B cell (primary cell): ENCODE measurements around the gene MIXL1. TPM values are rescaled to one million over a fixed set of nuclear protein-coding genes. Genes with fewer than 3 reads are reported as not detected.
"Not testable (repeated sequence)": the region's sequence is repeated elsewhere in the genome, so short reads cannot be mapped to it uniquely, and the experiment has no call there.

Experiments used
- ATAC-seq: fragments of 200-7000 bp; cut with Tn5 transposase; one replicate; pipeline ENCODE4 v1.10.0; 2021; ENCODE audit warnings: low read depth, mild to moderate bottlenecking, moderate number of reproducible peaks, moderate library complexity
- CTCF ChIA-PET: fragments of 350-600 bp; sonication (Branson Sonifier 250); formaldehyde crosslinking; loops from one replicate; lab custom pipeline; 2021; ENCODE audit warnings: antibody characterized with exemption, inconsistent platforms; lab: Charles Lee
- POLR2A ChIA-PET: fragments of 350-600 bp; sonication (Branson Sonifier 250); formaldehyde crosslinking; loops from one replicate; lab custom pipeline; 2021; ENCODE audit warnings: antibody characterized with exemption; lab: Charles Lee
- DNase-seq: peaks from one replicate; pipeline ENCODE4 v3.0.0; 2013
- H2AFZ ChIP-seq: 2 replicates; pipeline ENCODE4 v1.6.1; 2012; ENCODE audit warnings: mild to moderate bottlenecking, low read depth, low read length; ENCODE audit not compliant: insufficient read depth, poor library complexity, severe bottlenecking
- H3K27ac ChIP-seq, 2 donors: 1 replicate in 1 of 2; 2 replicates in 1 of 2; pipeline ENCODE4 v1.5.1; 2012 to 2013; ENCODE audit warnings: low read length in 2 of 2, mild to moderate bottlenecking in 2 of 2, moderate library complexity in 1 of 2
- H3K27me3 ChIP-seq, 4 experiments: fragments of 200-600 bp in 1 of 4; sonication (generic) in 1 of 4; replicated peaks in 1 of 4; 1 replicate in 2 of 4; 2 replicates in 2 of 4; pipeline versions ENCODE4 v1.6.1 to v1.7.0; 2013 to 2016; ENCODE audit warnings: low read length in 3 of 4, mild to moderate bottlenecking in 2 of 4, mixed read lengths in 1 of 4, moderate library complexity in 1 of 4; ENCODE audit not compliant: insufficient read depth in 4 of 4, control insufficient read depth in 3 of 4; ENCODE audit errors: control extremely low read depth in 1 of 4
- H3K36me3 ChIP-seq, 2 experiments: replicated peaks in 1 of 2; 1 replicate in 1 of 2; 2 replicates in 1 of 2; pipeline versions ENCODE4 v1.6.1 to v1.7.1; 2013; ENCODE audit warnings: low read length in 1 of 2; ENCODE audit not compliant: insufficient read depth in 2 of 2, control insufficient read depth in 1 of 2; ENCODE audit errors: control extremely low read depth in 1 of 2, extremely low read depth in 1 of 2
- H3K4me1 ChIP-seq, 2 donors: fragments of 200-600 bp in 1 of 2; sonication (generic) in 1 of 2; 1 replicate in 1 of 2; 2 replicates in 1 of 2; pipeline versions ENCODE4 v1.5.1 to v1.6.1; 2013 to 2017; ENCODE audit warnings: low read length in 2 of 2; ENCODE audit not compliant: control insufficient read depth in 2 of 2, insufficient read depth in 2 of 2
- H3K4me2 ChIP-seq: replicated peaks from 2 replicates; pipeline ENCODE3; 2012; ENCODE audit warnings: mild to moderate bottlenecking, low read depth, low read length; ENCODE audit not compliant: poor library complexity, severe bottlenecking
- H3K4me3 ChIP-seq, 5 experiments: fragments of 200-600 bp in 1 of 5; sonication (generic) in 1 of 5; 1 replicate in 3 of 5; 2 replicates in 2 of 5; pipeline versions ENCODE4 v1.5.1 to v1.7.0; 2011 to 2016; ENCODE audit warnings: low read length in 4 of 5, mild to moderate bottlenecking in 4 of 5, low read depth in 2 of 5, control low read depth in 1 of 5, moderate library complexity in 1 of 5; ENCODE audit not compliant: insufficient read depth in 1 of 5; ENCODE audit errors: control extremely low read depth in 1 of 5, extremely low read depth in 1 of 5
- H3K79me2 ChIP-seq: fragments of 200-600 bp; sonication (generic); one replicate; pipeline ENCODE4 v1.6.0; 2016; ENCODE audit warnings: low read length; ENCODE audit not compliant: control insufficient read depth, insufficient read depth
- H3K9ac ChIP-seq: fragments of 200-600 bp; sonication (generic); 2 replicates; pipeline ENCODE4 v1.6.1; 2017; ENCODE audit warnings: mild to moderate bottlenecking, low read length, moderate library complexity
- H3K9me3 ChIP-seq, 3 donors: one replicate each; pipeline versions ENCODE4 v1.6.1 to v1.7.1; 2013; ENCODE audit warnings: low read length in 2 of 3; ENCODE audit not compliant: control insufficient read depth in 2 of 3, insufficient read depth in 1 of 3; ENCODE audit errors: control extremely low read depth in 1 of 3
- H4K20me1 ChIP-seq: 2 replicates; pipeline ENCODE4 v1.6.0; 2012; ENCODE audit warnings: mild to moderate bottlenecking, low read length; ENCODE audit not compliant: insufficient read depth, control insufficient read depth, poor library complexity, severe bottlenecking
- H3K27ac Mint-ChIP-seq: one replicate; pipeline ENCODE4 v1.8.0; 2021; ENCODE audit warnings: mixed read lengths
- H3K27me3 Mint-ChIP-seq: one replicate; pipeline ENCODE4 v1.8.0; 2021; ENCODE audit warnings: mixed read lengths
- H3K4me1 Mint-ChIP-seq: one replicate; pipeline ENCODE4 v1.8.0; 2021; ENCODE audit warnings: mixed read lengths
- H3K4me3 Mint-ChIP-seq: one replicate; pipeline ENCODE4 v1.8.0; 2021; ENCODE audit warnings: mixed read lengths
- H3K9me3 Mint-ChIP-seq: one replicate; pipeline ENCODE4 v1.8.0; 2022; ENCODE audit warnings: mixed read lengths; ENCODE audit not compliant: insufficient read depth
- EZH2 ChIP-seq: IDR thresholded peaks from 2 replicates; pipeline ENCODE4 v1.6.1; 2012; ENCODE audit warnings: borderline replicate concordance, low read depth, mild to moderate bottlenecking, moderate library complexity, low read length; ENCODE audit not compliant: insufficient read depth, poor library complexity, severe bottlenecking
- WGBS: methylation state at CpG from one replicate; pipeline ENCODE4 v1.1.5; 2013; ENCODE audit warnings: missing lambda C conversion rate; ENCODE audit not compliant: insufficient coverage; 5-methylcytosine and 5-hydroxymethylcytosine counted together
- intact Hi-C: fragments of 100-400 bp; cut with micrococcal nuclease; formaldehyde crosslinking; loops from one replicate; pipeline ENCODE4 v1.10.0; 2022
- polyA plus RNA-seq: library from polyadenylated mRNA; depleted of rRNA; stranded (reverse); fragments of >200 nt; gene quantifications from 2 replicates; pipeline ENCODE4 v1.2.3, GENCODE V29; 2012
- total RNA-seq, 2 donors: library from RNA; stranded (reverse); fragments of 120-200 nt in 1 of 2; gene quantifications; 1 replicate in 1 of 2; 2 replicates in 1 of 2; pipeline versions ENCODE4 v1.2.3 to v1.2.4, GENCODE V29; 2013 to 2022
- TF ChIP-seq, protein P1 (sequence below): fragments of 200-600 bp; IDR thresholded peaks from one replicate; pipeline ENCODE4 v1.8.0; 2022; ENCODE audit warnings: antibody characterized with exemption, mild to moderate bottlenecking

The MIXL1 gene
- total and polyA plus RNA-seq, 2 donors (not counting 1 experiment from before 2014, with no cell fraction given): 0.84 to 1.7 TPM

DNA sequence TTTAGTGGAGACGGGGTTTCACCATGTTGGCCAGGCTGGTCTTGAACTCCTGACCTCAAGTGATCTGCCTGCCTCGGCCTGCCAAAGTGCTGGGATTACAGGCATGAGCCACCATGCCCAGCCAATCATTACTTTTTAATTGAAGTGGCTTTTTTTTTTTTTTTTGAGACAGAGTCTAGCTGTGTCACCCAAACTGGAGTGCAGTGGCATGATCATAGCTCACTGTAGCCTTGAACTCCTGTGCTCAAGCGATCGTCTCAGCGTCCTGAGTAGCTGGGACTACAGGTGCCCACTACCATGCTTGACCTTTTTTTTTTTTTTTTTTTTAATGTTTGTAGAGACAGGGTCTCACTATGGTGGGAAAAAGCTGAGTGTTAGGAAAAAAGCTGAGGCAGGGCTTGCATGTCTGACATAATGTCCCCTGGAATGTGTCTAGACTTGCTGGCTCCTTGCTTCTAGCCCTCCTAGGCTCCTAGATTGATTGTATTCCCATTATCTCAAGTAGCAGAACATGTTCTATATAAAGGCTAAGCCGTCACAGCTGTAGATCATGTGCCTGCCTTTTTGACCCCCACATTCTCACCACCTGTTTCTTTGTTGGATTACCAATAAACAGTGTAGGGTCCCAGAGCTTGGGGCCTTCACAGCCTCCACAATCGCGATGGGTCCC lies 48.9 kb downstream of the MIXL1 start:
- not testable (repeated sequence) for H3K27me3 Mint-ChIP-seq, H3K27ac Mint-ChIP-seq
- CTCF ChIA-PET: interaction anchor here (0.7 kb wide), 1 partner anchor 1804 kb away, joined by 5 read pairs; no protein-coding TSS in a partner anchor

DNA sequence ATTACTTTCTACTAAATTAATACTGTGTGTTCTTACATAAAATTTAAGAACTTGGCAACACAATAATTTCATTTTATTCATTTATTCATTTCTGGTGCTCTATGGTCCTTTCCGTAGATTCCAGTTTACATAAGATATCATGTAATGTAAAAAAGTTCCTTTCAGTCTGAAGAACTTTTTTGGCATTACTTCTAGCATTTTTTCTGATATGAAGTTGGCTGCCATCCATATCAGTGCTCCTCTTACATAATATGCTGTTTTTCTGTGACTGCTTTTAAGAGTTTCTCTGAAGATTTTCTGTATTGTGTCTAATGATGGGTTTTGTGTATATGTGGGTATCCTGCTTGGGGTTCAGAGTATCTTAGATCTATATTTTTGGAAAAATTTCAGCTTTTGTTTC lies 50.7 kb downstream of the MIXL1 start:
- Histone ChIP-seq H3K27me3 (no peaks in the 10 kb centered on the region), H3K36me3 (no peaks in the 10 kb centered on the region), H3K79me2 (no peaks in the 10 kb centered on the region), H2AFZ (no peak overlapping the region), H3K4me2 (no peak overlapping the region), H3K4me1 (no peaks in the 10 kb centered on the region), H3K27ac (no peak overlapping the region), H3K9me3 (no peaks in the 10 kb centered on the region), H4K20me1 (no peaks in the 10 kb centered on the region), H3K9ac (no peak overlapping the region), H3K4me3 (no peak overlapping the region)
- TF ChIP-seq, protein P1, sequence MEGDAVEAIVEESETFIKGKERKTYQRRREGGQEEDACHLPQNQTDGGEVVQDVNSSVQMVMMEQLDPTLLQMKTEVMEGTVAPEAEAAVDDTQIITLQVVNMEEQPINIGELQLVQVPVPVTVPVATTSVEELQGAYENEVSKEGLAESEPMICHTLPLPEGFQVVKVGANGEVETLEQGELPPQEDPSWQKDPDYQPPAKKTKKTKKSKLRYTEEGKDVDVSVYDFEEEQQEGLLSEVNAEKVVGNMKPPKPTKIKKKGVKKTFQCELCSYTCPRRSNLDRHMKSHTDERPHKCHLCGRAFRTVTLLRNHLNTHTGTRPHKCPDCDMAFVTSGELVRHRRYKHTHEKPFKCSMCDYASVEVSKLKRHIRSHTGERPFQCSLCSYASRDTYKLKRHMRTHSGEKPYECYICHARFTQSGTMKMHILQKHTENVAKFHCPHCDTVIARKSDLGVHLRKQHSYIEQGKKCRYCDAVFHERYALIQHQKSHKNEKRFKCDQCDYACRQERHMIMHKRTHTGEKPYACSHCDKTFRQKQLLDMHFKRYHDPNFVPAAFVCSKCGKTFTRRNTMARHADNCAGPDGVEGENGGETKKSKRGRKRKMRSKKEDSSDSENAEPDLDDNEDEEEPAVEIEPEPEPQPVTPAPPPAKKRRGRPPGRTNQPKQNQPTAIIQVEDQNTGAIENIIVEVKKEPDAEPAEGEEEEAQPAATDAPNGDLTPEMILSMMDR: no peak
- no peak for TF ChIP-seq EZH2
- POLR2A ChIA-PET: no interaction called here
- Mint-ChIP-seq H3K4me3 (no peak overlapping the region), H3K9me3 (no peaks in the 10 kb centered on the region), H3K27me3 (no peaks in the 10 kb centered on the region), H3K4me1 (no peaks in the 10 kb centered on the region), H3K27ac (no peak overlapping the region)
- CTCF ChIA-PET: no interaction called here
- DNase-seq: no peak
- intact Hi-C loops: no loop called here
- no CpG with 5 or more reads among the region's 1 CpG for WGBS
- ATAC-seq: no peak

More for the DNA sequence above, 48.9 kb downstream of the MIXL1 start:
- H3K4me1 ChIP-seq, H2AFZ ChIP-seq, POLR2A ChIA-PET, H3K27me3 ChIP-seq, H3K36me3 ChIP-seq, H3K79me2 ChIP-seq, H3K4me1 Mint-ChIP-seq, ATAC-seq, H4K20me1 ChIP-seq, H3K9me3 ChIP-seq, H3K9me3 Mint-ChIP-seq, H3K27ac ChIP-seq, H3K4me2 ChIP-seq, H3K4me3 ChIP-seq, H3K9ac ChIP-seq, intact Hi-C loops, H3K4me3 Mint-ChIP-seq, DNase-seq: not testable (repeated sequence)
- WGBS: 84% methylated on average over 7 of the region's 8 CpGs
